ENCODE data around the gene ZNF19. TPM values are rescaled to one million over a fixed set of nuclear protein-coding genes. Genes with fewer than 3 reads are reported as not detected.

ZNF19 gene
- total and polyA plus RNA-seq, 7 donors: 0.92 to 2.2 (median 1.2) TPM

DNA sequence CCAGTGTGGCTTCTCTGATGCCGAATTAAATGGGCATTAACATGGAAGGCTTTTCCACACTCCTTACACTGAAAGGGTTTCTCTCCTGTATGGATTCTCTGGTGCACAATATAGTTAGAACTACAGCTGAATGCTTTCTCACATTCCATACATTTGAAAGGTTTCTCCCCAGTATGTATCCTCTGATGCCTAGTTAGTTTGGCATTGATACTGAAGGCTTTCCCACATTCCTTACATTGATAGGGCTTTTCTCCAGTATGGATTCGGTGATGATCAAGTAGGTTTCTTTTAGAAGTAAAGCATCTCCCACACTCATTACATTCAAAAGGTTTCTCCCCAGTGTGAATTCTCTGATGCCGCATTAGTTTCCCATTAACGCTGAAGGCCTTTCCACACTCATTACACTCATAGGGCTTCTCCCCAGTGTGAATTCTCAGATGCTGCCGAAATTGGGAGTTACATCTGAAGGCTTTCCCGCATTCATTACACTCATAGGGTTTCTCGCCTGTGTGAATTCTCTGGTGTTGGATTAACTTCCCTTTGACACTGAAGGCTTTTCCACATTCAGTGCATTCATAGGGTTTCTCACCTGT lies 40.8 kb downstream of the ZNF19 start:
- intact Hi-C loops (cut with DNase I): no loop called here
- Histone ChIP-seq H3K9me3 (peaks cover 93% of the 10 kb centered on the region), H3K36me3 (ENCODE audit: insufficient read depth in 1 of 2, low read depth in 1 of 2) (peaks cover 46 to 55% of the 10 kb centered on the region in 2 donors), H3K4me1 (no peaks in the 10 kb centered on the region), H3K27ac (no peak overlapping the region), H3K4me3 (no peak overlapping the region), H3K27me3 (ENCODE audit: insufficient read depth in 3 of 3, low read length in 2 of 3) (peaks cover 0 to 2% (median 0%) of the 10 kb centered on the region in 3 donors)
- WGBS, 3 donors: 97 to 100% (median 99%) methylated on average over 7 of the region's 7 CpGs
- TF ChIP-seq, protein P1, sequence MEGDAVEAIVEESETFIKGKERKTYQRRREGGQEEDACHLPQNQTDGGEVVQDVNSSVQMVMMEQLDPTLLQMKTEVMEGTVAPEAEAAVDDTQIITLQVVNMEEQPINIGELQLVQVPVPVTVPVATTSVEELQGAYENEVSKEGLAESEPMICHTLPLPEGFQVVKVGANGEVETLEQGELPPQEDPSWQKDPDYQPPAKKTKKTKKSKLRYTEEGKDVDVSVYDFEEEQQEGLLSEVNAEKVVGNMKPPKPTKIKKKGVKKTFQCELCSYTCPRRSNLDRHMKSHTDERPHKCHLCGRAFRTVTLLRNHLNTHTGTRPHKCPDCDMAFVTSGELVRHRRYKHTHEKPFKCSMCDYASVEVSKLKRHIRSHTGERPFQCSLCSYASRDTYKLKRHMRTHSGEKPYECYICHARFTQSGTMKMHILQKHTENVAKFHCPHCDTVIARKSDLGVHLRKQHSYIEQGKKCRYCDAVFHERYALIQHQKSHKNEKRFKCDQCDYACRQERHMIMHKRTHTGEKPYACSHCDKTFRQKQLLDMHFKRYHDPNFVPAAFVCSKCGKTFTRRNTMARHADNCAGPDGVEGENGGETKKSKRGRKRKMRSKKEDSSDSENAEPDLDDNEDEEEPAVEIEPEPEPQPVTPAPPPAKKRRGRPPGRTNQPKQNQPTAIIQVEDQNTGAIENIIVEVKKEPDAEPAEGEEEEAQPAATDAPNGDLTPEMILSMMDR (IDR thresholded peaks at IDR 0.05): no peak
- ATAC-seq (no peak), DNase-seq (no peak)

DNA sequence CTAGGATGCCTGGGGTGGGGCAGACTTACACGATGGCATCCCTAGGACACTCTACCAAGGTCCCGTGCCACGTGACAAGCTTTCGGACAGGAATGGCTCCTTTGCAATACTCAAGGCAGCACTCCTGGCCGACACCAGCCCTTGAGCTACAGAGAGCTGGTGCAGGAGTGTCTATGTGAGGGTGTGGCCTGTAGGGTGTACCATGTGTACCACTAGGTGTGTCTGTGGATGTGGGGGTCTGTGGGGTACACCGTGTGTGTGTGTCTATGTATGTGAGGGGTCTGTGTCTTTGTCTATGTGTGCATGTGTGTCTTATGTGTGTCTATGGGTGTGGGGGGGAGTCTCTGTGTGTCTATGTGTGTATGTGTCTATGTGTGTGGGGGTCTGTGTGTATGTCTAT lies 45.4 kb downstream of the ZNF19 start:
- intact Hi-C loops (cut with DNase I): no loop called here
- peaks cover 66% of the 10 kb centered on the region for H3K9me3 ChIP-seq
- no peak overlapping the region for H3K27ac ChIP-seq
- DNase-seq (no peak), ATAC-seq (no peak)
- H3K36me3 ChIP-seq (ENCODE audit: insufficient read depth in 1 of 2, low read depth in 1 of 2): peaks cover 8 to 11% of the 10 kb centered on the region in 2 donors
- peaks cover 0 to 4% (median 0%) of the 10 kb centered on the region in 3 donors for H3K27me3 ChIP-seq (ENCODE audit: insufficient read depth in 3 of 3, low read length in 2 of 3)
- H3K4me1 ChIP-seq: no peaks in the 10 kb centered on the region
- WGBS, 3 donors: 89 to 96% (median 93%) methylated on average over 6 of the region's 6 CpGs
- no peak overlapping the region for H3K4me3 ChIP-seq
- TF ChIP-seq, protein P1 (IDR thresholded peaks at IDR 0.05): no peak

GRCh38 chr16:71442051-71442440 lies 47.1 kb downstream of the ZNF19 start, which contains the start of gene TLE7:
TSS of gene TLE7 (minus strand) at chr16:71442054. CDS start at chr16:71433324, 8,730 bp downstream.
- peaks cover 0 to under 1% of the 10 kb centered on the region in 2 donors for H3K36me3 ChIP-seq (ENCODE audit: insufficient read depth in 1 of 2, low read depth in 1 of 2)
- no peak within 1 kb of the TSS for H3K4me3 ChIP-seq
- peaks cover 50% of the 10 kb centered on the region for H3K9me3 ChIP-seq
- TF ChIP-seq, protein P1 (IDR thresholded peaks at IDR 0.05): no peak
- DNase-seq: no peak
- no peaks in the 10 kb centered on the region for H3K4me1 ChIP-seq
- peaks cover 0 to 3% (median 0%) of the 10 kb centered on the region in 3 donors for H3K27me3 ChIP-seq (ENCODE audit: insufficient read depth in 3 of 3, low read length in 2 of 3)
- ATAC-seq: no peak
- intact Hi-C loops (cut with DNase I): no loop called here
- 80 to 85% (median 81%) methylated on average over 12 to 13 of the region's 13 CpGs for WGBS, 3 donors
- H3K27ac ChIP-seq: no peak within 1 kb of the TSS

- no peaks in the 10 kb centered on the region for H3K36me3 ChIP-seq (ENCODE audit: insufficient read depth in 1 of 2, low read depth in 1 of 2)
- intact Hi-C loops (cut with DNase I): no loop called here
- TF ChIP-seq, protein P1 (IDR thresholded peaks at IDR 0.05): no peak
- peaks cover 0 to 2% (median 0%) of the 10 kb centered on the region in 3 donors for H3K27me3 ChIP-seq (ENCODE audit: insufficient read depth in 3 of 3, low read length in 2 of 3)
- H3K4me3 ChIP-seq: no peak overlapping the region
- ATAC-seq: no peak
- no peak overlapping the region for H3K27ac ChIP-seq
- no peak for DNase-seq
- no peaks in the 10 kb centered on the region for H3K4me1 ChIP-seq
- 33 to 44% (median 36%) methylated on average over 59 to 71 of the region's 71 CpGs for WGBS, 3 donors
- H3K9me3 ChIP-seq: peaks cover 44% of the 10 kb centered on the region
Measured at GRCh38 chr16:71441348-71442050, 47.6 kb downstream of the ZNF19 start.

Measured in psoas muscle (tissue), 8 donors.